Measurements from ENCODE around the gene MEIS1. TPM values are rescaled to one million over a fixed set of nuclear protein-coding genes. Genes with fewer than 3 reads are reported as not detected.

MEIS1 gene
- total RNA-seq, 3 donors from 2014 or later, result 23.0 to 37.9 (median 37.0) TPM

GRCh38 chr2:66570471-66570870 lies 135.5 kb downstream of the MEIS1 start:
- H3K27me3 ChIP-seq, result peaks cover 0 to under 1% of the 10 kb centered on the region in 2 donors
- H3K4me1 ChIP-seq, result peaks cover 0 to 2% of the 10 kb centered on the region in 2 donors
- TF ChIP-seq POLR2A (IDR thresholded peaks at IDR 0.05), result no peak
- TF ChIP-seq, protein P1, sequence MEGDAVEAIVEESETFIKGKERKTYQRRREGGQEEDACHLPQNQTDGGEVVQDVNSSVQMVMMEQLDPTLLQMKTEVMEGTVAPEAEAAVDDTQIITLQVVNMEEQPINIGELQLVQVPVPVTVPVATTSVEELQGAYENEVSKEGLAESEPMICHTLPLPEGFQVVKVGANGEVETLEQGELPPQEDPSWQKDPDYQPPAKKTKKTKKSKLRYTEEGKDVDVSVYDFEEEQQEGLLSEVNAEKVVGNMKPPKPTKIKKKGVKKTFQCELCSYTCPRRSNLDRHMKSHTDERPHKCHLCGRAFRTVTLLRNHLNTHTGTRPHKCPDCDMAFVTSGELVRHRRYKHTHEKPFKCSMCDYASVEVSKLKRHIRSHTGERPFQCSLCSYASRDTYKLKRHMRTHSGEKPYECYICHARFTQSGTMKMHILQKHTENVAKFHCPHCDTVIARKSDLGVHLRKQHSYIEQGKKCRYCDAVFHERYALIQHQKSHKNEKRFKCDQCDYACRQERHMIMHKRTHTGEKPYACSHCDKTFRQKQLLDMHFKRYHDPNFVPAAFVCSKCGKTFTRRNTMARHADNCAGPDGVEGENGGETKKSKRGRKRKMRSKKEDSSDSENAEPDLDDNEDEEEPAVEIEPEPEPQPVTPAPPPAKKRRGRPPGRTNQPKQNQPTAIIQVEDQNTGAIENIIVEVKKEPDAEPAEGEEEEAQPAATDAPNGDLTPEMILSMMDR (IDR thresholded peaks at IDR 0.05), result no peak
- TF ChIP-seq POLR2AphosphoS5 (IDR thresholded peaks at IDR 0.05), result no peak
- H3K9me3 ChIP-seq, result no peaks in the 10 kb centered on the region
- H3K36me3 ChIP-seq, result no peaks in the 10 kb centered on the region
- DNase-seq (ENCODE audit: low spot score in 2 of 2), result no peak
- no peak overlapping the region for H3K4me3 ChIP-seq
- intact Hi-C loops (cut with DNase I; ENCODE audit: low total_unique reads), result loop anchor here (10.0 kb wide), 1 partner anchor 136 kb away; the partner anchor contains the start of gene MEIS1
- no peak overlapping the region for H3K27ac ChIP-seq

GRCh38 chr2:66571918-66572317 lies 137.0 kb downstream of the MEIS1 start:
- Histone ChIP-seq H3K4me3 (no peak overlapping the region), H3K9me3 (no peaks in the 10 kb centered on the region), H3K27ac (no peak overlapping the region), H3K36me3 (no peaks in the 10 kb centered on the region), H3K4me1 (peaks cover 0 to 10% of the 10 kb centered on the region in 2 donors), H3K27me3 (peaks cover 0 to 15% of the 10 kb centered on the region in 2 donors)
- TF ChIP-seq POLR2A (IDR thresholded peaks at IDR 0.05) (no peak), POLR2AphosphoS5 (IDR thresholded peaks at IDR 0.05) (no peak)
- TF ChIP-seq, protein P1 (IDR thresholded peaks at IDR 0.05), result no peak
- no peak for DNase-seq (ENCODE audit: low spot score in 2 of 2)
- intact Hi-C loops (cut with DNase I; ENCODE audit: low total_unique reads), result loop anchor here (10.0 kb wide), 1 partner anchor 137 kb away; the partner anchor contains the start of gene MEIS1

DNA sequence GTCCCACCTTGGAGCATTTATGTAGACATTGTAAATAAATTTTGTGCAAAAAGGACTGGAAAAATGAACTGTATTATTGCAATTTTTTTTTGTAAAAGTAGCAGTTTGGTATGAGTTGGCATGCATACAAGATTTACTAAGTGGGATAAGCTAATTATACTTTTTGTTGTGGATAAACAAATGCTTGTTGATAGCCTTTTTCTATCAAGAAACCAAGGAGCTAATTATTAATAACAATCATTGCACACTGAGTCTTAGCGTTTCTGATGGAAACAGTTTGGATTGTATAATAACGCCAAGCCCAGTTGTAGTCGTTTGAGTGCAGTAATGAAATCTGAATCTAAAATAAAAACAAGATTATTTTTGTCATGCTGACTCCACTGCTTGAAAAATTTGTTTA lies 137.5 kb downstream of the MEIS1 start:
- peaks cover 0 to 10% of the 10 kb centered on the region in 2 donors for H3K4me1 ChIP-seq
- intact Hi-C loops (cut with DNase I; ENCODE audit: low total_unique reads), result loop anchor here (10.0 kb wide), 1 partner anchor 138 kb away; the partner anchor contains the start of gene MEIS1

GRCh38 chr2:66573416-66573815 lies 138.5 kb downstream of the MEIS1 start:
- DNase-seq (ENCODE audit: low spot score in 2 of 2), result no peak
- H3K9me3 ChIP-seq, result no peaks in the 10 kb centered on the region
- no peak overlapping the region for H3K4me3 ChIP-seq
- H3K27me3 ChIP-seq, result peaks cover 0 to 30% of the 10 kb centered on the region in 2 donors
- intact Hi-C loops (cut with DNase I; ENCODE audit: low total_unique reads), result loop anchor here (10.0 kb wide), 1 partner anchor 139 kb away; the partner anchor contains the start of gene MEIS1
- TF ChIP-seq POLR2AphosphoS5 (IDR thresholded peaks at IDR 0.05) (no peak), POLR2A (IDR thresholded peaks at IDR 0.05) (no peak)
- TF ChIP-seq, protein P1 (IDR thresholded peaks at IDR 0.05), result no peak
- H3K27ac ChIP-seq, result no peak overlapping the region
- peaks cover 0 to 10% of the 10 kb centered on the region in 2 donors for H3K4me1 ChIP-seq
- H3K36me3 ChIP-seq, result no peaks in the 10 kb centered on the region

More for the DNA sequence above, 137.5 kb downstream of the MEIS1 start:
- no peak overlapping the region for H3K4me3 ChIP-seq
- H3K27me3 ChIP-seq, result peaks cover 0 to 20% of the 10 kb centered on the region in 2 donors
- TF ChIP-seq POLR2A (IDR thresholded peaks at IDR 0.05) (no peak), POLR2AphosphoS5 (IDR thresholded peaks at IDR 0.05) (no peak)
- TF ChIP-seq, protein P1 (IDR thresholded peaks at IDR 0.05), result no peak
- no peak for DNase-seq (ENCODE audit: low spot score in 2 of 2)
- H3K27ac ChIP-seq, result no peak overlapping the region
- no peaks in the 10 kb centered on the region for H3K36me3 ChIP-seq
- no peaks in the 10 kb centered on the region for H3K9me3 ChIP-seq

GRCh38 chr2:66573821-66574233 lies 138.9 kb downstream of the MEIS1 start:
- TF ChIP-seq, protein P1 (IDR thresholded peaks at IDR 0.05), result no peak
- TF ChIP-seq POLR2AphosphoS5 (IDR thresholded peaks at IDR 0.05) (no peak), POLR2A (IDR thresholded peaks at IDR 0.05) (no peak)
- Histone ChIP-seq H3K36me3 (no peaks in the 10 kb centered on the region), H3K9me3 (no peaks in the 10 kb centered on the region), H3K27me3 (peaks cover 0 to 34% of the 10 kb centered on the region in 2 donors), H3K4me1 (peaks cover 0 to 10% of the 10 kb centered on the region in 2 donors), H3K4me3 (no peak overlapping the region), H3K27ac (no peak overlapping the region)
- no peak for DNase-seq (ENCODE audit: low spot score in 2 of 2)
- intact Hi-C loops (cut with DNase I; ENCODE audit: low total_unique reads), result loop anchor here (10.0 kb wide), 1 partner anchor 139 kb away; the partner anchor contains the start of gene MEIS1
